Muscle layer of colon (tissue), 2 donors: ENCODE results near the gene REEP3.

Experiments used
- H3K27ac ChIP-seq: one replicate; pipeline ENCODE4 v1.7.0; 2013; ENCODE audit warnings: low read depth, mild to moderate bottlenecking, low read length, moderate library complexity
- H3K27me3 ChIP-seq, 2 donors: one replicate each; pipeline ENCODE4 v1.7.0; 2013; ENCODE audit warnings: low read length in 2 of 2, mild to moderate bottlenecking in 2 of 2; ENCODE audit not compliant: insufficient read depth in 2 of 2, control insufficient read depth in 1 of 2
- H3K36me3 ChIP-seq: one replicate; pipeline ENCODE4 v1.7.0; 2013; ENCODE audit warnings: mild to moderate bottlenecking, low read length; ENCODE audit not compliant: insufficient read depth
- H3K4me1 ChIP-seq: one replicate; pipeline ENCODE4 v1.7.0; 2013; ENCODE audit warnings: mild to moderate bottlenecking, low read length; ENCODE audit not compliant: insufficient read depth
- H3K4me3 ChIP-seq, 2 donors: one replicate each; pipeline ENCODE4 v1.7.0; 2013; ENCODE audit warnings: low read length in 2 of 2, low read depth in 1 of 2, mild to moderate bottlenecking in 1 of 2, moderate library complexity in 1 of 2
- H3K9ac ChIP-seq: one replicate; pipeline ENCODE4 v1.7.0; 2013; ENCODE audit warnings: low read length
- H3K9me3 ChIP-seq: one replicate; pipeline ENCODE4 v1.7.0; 2013; ENCODE audit warnings: mild to moderate bottlenecking, low read length
- donor health status: abdominal sarcoma.
- donor health status: Adenocarcinoma of cecum.

The REEP3 gene

GRCh38 chr10:63579371-63580014 lies 58.3 kb downstream of the REEP3 start:
- H3K27ac ChIP-seq, result no peak overlapping the region
- peaks cover 29% of the 10 kb centered on the region for H3K4me1 ChIP-seq
- H3K27me3 ChIP-seq, result no peaks in the 10 kb centered on the region
- H3K36me3 ChIP-seq, result no peaks in the 10 kb centered on the region
- H3K9ac ChIP-seq, result no peak overlapping the region
- H3K4me3 ChIP-seq, result no peak overlapping the region
- H3K9me3 ChIP-seq, result no peaks in the 10 kb centered on the region

GRCh38 chr10:63582690-63583089 lies 61.5 kb downstream of the REEP3 start:
- no peaks in the 10 kb centered on the region for H3K27me3 ChIP-seq
- no peaks in the 10 kb centered on the region for H3K9me3 ChIP-seq
- no peak overlapping the region for H3K4me3 ChIP-seq
- H3K4me1 ChIP-seq, result peaks cover 38% of the 10 kb centered on the region
- no peaks in the 10 kb centered on the region for H3K36me3 ChIP-seq
- H3K27ac ChIP-seq, result no peak overlapping the region
- H3K9ac ChIP-seq, result no peak overlapping the region

GRCh38 chr10:63583397-63583796 lies 62.2 kb downstream of the REEP3 start:
- no peak overlapping the region for H3K4me3 ChIP-seq
- no peaks in the 10 kb centered on the region for H3K27me3 ChIP-seq
- no peak overlapping the region for H3K27ac ChIP-seq
- no peaks in the 10 kb centered on the region for H3K9me3 ChIP-seq
- H3K9ac ChIP-seq, result no peak overlapping the region
- H3K4me1 ChIP-seq, result peaks cover 39% of the 10 kb centered on the region
- H3K36me3 ChIP-seq, result no peaks in the 10 kb centered on the region

GRCh38 chr10:63583909-63584724 lies 62.9 kb downstream of the REEP3 start:
- H3K27me3 ChIP-seq, result no peaks in the 10 kb centered on the region

GRCh38 chr10:63584725-63585035 lies 63.5 kb downstream of the REEP3 start:
- H3K27me3 ChIP-seq, result no peaks in the 10 kb centered on the region
- H3K4me1 ChIP-seq, result peaks cover 44% of the 10 kb centered on the region
- H3K36me3 ChIP-seq, result no peaks in the 10 kb centered on the region
- H3K27ac ChIP-seq, result no peak overlapping the region
- no peak overlapping the region for H3K9ac ChIP-seq
- no peak overlapping the region for H3K4me3 ChIP-seq
- H3K9me3 ChIP-seq, result no peaks in the 10 kb centered on the region

More at GRCh38 chr10:63583909-63584724, 62.9 kb downstream of the REEP3 start:
- H3K36me3 ChIP-seq, result no peaks in the 10 kb centered on the region
- H3K4me3 ChIP-seq, result no peak overlapping the region
- H3K4me1 ChIP-seq, result peaks cover 46% of the 10 kb centered on the region
- H3K9ac ChIP-seq, result no peak overlapping the region
- H3K9me3 ChIP-seq, result no peaks in the 10 kb centered on the region
- no peak overlapping the region for H3K27ac ChIP-seq

GRCh38 chr10:63585041-63585440 lies 63.8 kb downstream of the REEP3 start:
- Histone ChIP-seq H3K4me1 (peaks cover 41% of the 10 kb centered on the region), H3K4me3 (no peak overlapping the region), H3K9me3 (no peaks in the 10 kb centered on the region), H3K9ac (no peak overlapping the region), H3K27ac (no peak overlapping the region), H3K36me3 (no peaks in the 10 kb centered on the region), H3K27me3 (no peaks in the 10 kb centered on the region)

GRCh38 chr10:63586043-63586442 lies 64.8 kb downstream of the REEP3 start:
- H3K4me1 ChIP-seq, result peaks cover 37% of the 10 kb centered on the region

GRCh38 chr10:63587191-63587590 lies 66.0 kb downstream of the REEP3 start:
- peaks cover 37% of the 10 kb centered on the region for H3K4me1 ChIP-seq
- H3K36me3 ChIP-seq, result no peaks in the 10 kb centered on the region
- no peak overlapping the region for H3K27ac ChIP-seq
- H3K9me3 ChIP-seq, result no peaks in the 10 kb centered on the region
- H3K9ac ChIP-seq, result no peak overlapping the region
- H3K4me3 ChIP-seq, result no peak overlapping the region
- no peaks in the 10 kb centered on the region for H3K27me3 ChIP-seq

More at GRCh38 chr10:63586043-63586442, 64.8 kb downstream of the REEP3 start:
- H3K27ac ChIP-seq, result no peak overlapping the region
- H3K9me3 ChIP-seq, result no peaks in the 10 kb centered on the region
- no peak overlapping the region for H3K4me3 ChIP-seq
- H3K27me3 ChIP-seq, result no peaks in the 10 kb centered on the region
- H3K9ac ChIP-seq, result no peak overlapping the region
- no peaks in the 10 kb centered on the region for H3K36me3 ChIP-seq

GRCh38 chr10:63588436-63589167 lies 67.4 kb downstream of the REEP3 start:
- H3K27ac ChIP-seq, result no peak overlapping the region

GRCh38 chr10:63591600-63592379 lies 70.6 kb downstream of the REEP3 start:
- Histone ChIP-seq H3K4me3 (no peak overlapping the region), H3K4me1 (peaks cover 24% of the 10 kb centered on the region)

More at GRCh38 chr10:63588436-63589167, 67.4 kb downstream of the REEP3 start:
- H3K4me1 ChIP-seq, result peaks cover 32% of the 10 kb centered on the region
- no peaks in the 10 kb centered on the region for H3K27me3 ChIP-seq
- no peaks in the 10 kb centered on the region for H3K9me3 ChIP-seq
- no peak overlapping the region for H3K4me3 ChIP-seq
- no peaks in the 10 kb centered on the region for H3K36me3 ChIP-seq
- no peak overlapping the region for H3K9ac ChIP-seq

GRCh38 chr10:63593576-63593975 lies 72.4 kb downstream of the REEP3 start:
- no peaks in the 10 kb centered on the region for H3K9me3 ChIP-seq
- H3K4me3 ChIP-seq, result no peak overlapping the region
- no peaks in the 10 kb centered on the region for H3K27me3 ChIP-seq
- peaks cover 9% of the 10 kb centered on the region for H3K36me3 ChIP-seq
- no peak overlapping the region for H3K9ac ChIP-seq
- H3K27ac ChIP-seq, result no peak overlapping the region
- H3K4me1 ChIP-seq, result peaks cover 16% of the 10 kb centered on the region

More at GRCh38 chr10:63591600-63592379, 70.6 kb downstream of the REEP3 start:
- Histone ChIP-seq H3K36me3 (peaks cover 5% of the 10 kb centered on the region), H3K27me3 (no peaks in the 10 kb centered on the region), H3K27ac (no peak overlapping the region), H3K9ac (no peak overlapping the region), H3K9me3 (no peaks in the 10 kb centered on the region)
